Stimulated activated naive CD8-positive, alpha-beta T cell treated with anti-CD3 and anti-CD28 coated beads, Interleukin-15, Interleukin-2, amounts not matched to agents 100 U/mL and 50 U/mL, for 24 hours (primary cell): ENCODE data around the gene CASP12.

Experiments
- ATAC-seq: fragments of 150-1000 bp; cut with Tn5 transposase; one replicate; pipeline ENCODE4 v1.10.0; 2021
- DNase-seq: peaks from one replicate; pipeline ENCODE4 v3.0.0; 2021

The CASP12 gene

DNA sequence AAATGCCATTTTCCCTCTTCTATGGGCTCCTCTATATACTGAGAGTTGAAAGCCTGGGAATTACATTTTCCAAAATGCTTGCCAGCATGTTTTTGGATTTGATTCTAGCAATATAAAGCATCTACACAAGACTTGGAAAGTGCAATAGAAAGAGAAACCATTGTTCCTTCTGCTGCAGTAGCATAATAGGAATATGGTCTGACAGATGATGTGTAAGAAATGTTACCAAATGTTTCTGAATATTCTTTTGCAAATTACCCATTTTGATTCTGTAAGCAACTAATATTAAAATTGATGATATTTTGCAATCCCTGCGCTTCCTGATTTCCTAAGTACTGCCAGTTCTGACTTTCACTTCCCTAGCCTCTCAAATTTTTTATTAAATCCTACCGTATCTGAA, 61.6 kb downstream of the CASP12 start:
- ATAC-seq (no peak), DNase-seq (no peak)
